PC-3 (cell line): ENCODE data around the gene SYT13. TPM values are rescaled to one million over a fixed set of nuclear protein-coding genes. Genes with fewer than 3 reads are reported as not detected.

Source experiments
- ATAC-seq: fragments of 200-7000 bp; cut with Tn5 transposase; 2 replicates; pipeline ENCODE4 v1.9.1; 2020; ENCODE audit warnings: mild to moderate bottlenecking, moderate library complexity
- BruUV-seq: library from RNA; stranded (reverse); fragments of 400-500 nt; replicated peaks from 2 replicates; lab custom pipeline; 2021; lab: Mats Ljungman, UMichigan
- CTCF ChIA-PET: fragments of 300-600 bp; sonication (Branson Sonifier 250); formaldehyde crosslinking; loops from one replicate; lab custom pipeline; 2022; ENCODE audit warnings: antibody characterized with exemption; lab: Charles Lee
- POLR2A ChIA-PET: fragments of 300-600 bp; sonication (Branson Sonifier 250); formaldehyde crosslinking; loops from one replicate; lab custom pipeline; 2022; ENCODE audit warnings: antibody characterized with exemption; ENCODE audit not compliant: unreplicated experiment; lab: Charles Lee
- DNase-seq: peaks from one replicate; pipeline ENCODE4 v3.0.0-alpha.2; 2015
- H2AFZ ChIP-seq: fragments of 300-600 bp; sonication (generic); 2 replicates; pipeline ENCODE4 v1.6.0; 2016; ENCODE audit warnings: antibody characterized with exemption, low read length
- H3F3A ChIP-seq: fragments of 300-600 bp; sonication (generic); one replicate; pipeline ENCODE4 v1.6.0; 2017; ENCODE audit warnings: antibody characterized with exemption, low read length, control low read depth, mild to moderate bottlenecking; ENCODE audit not compliant: unreplicated experiment
- H3K27ac ChIP-seq: fragments of 300-600 bp; sonication (generic); 2 replicates; pipeline ENCODE4 v1.5.1; 2016; ENCODE audit warnings: mild to moderate bottlenecking, low read length
- H3K27me3 ChIP-seq: fragments of 300-600 bp; sonication (generic); 2 replicates; pipeline ENCODE4 v1.6.1; 2016; ENCODE audit warnings: low read length, mixed read lengths
- H3K36me3 ChIP-seq: fragments of 300-600 bp; sonication (generic); 2 replicates; pipeline ENCODE4 v1.6.1; 2016; ENCODE audit warnings: low read depth, mixed run types, low read length, mixed read lengths
- H3K4me1 ChIP-seq: fragments of 300-600 bp; sonication (generic); 2 replicates; pipeline ENCODE4 v1.5.1; 2016; ENCODE audit warnings: low read length; ENCODE audit not compliant: insufficient read depth
- H3K4me2 ChIP-seq: fragments of 300-600 bp; sonication (generic); 2 replicates; pipeline ENCODE4 v1.6.0; 2016; ENCODE audit warnings: low read length
- H3K4me3 ChIP-seq: fragments of 300-600 bp; sonication (generic); 2 replicates; pipeline ENCODE4 v1.5.1; 2016; ENCODE audit warnings: mild to moderate bottlenecking, low read length, mixed read lengths
- H3K79me2 ChIP-seq: fragments of 300-600 bp; sonication (generic); 2 replicates; pipeline ENCODE4 v1.6.1; 2017; ENCODE audit warnings: low read length, mixed read lengths
- H3K9ac ChIP-seq: fragments of 300-600 bp; sonication (generic); 2 replicates; pipeline ENCODE4 v1.6.0; 2016; ENCODE audit warnings: mild to moderate bottlenecking, low read length
- H3K9me2 ChIP-seq: fragments of 300-600 bp; sonication (generic); replicated peaks from 2 replicates; pipeline ENCODE4 v1.6.1; 2016; ENCODE audit warnings: mixed run types, low read length, mixed read lengths
- H3K9me3 ChIP-seq: fragments of 300-600 bp; sonication (generic); 2 replicates; pipeline ENCODE4 v1.6.1; 2016; ENCODE audit warnings: low read length, mixed read lengths
- H4K20me1 ChIP-seq: fragments of 300-600 bp; sonication (generic); 2 replicates; pipeline ENCODE4 v1.6.1; 2016; ENCODE audit warnings: low read length, mixed read lengths
- EZH2 ChIP-seq: fragments of 300-600 bp; sonication (generic); IDR thresholded peaks from one replicate; pipeline ENCODE4 v1.6.1; 2017; ENCODE audit warnings: antibody characterized with exemption, mild to moderate bottlenecking, low read length; ENCODE audit not compliant: unreplicated experiment
- EZH2phosphoT487 ChIP-seq: fragments of 300-600 bp; sonication (generic); IDR thresholded peaks from 2 replicates; pipeline ENCODE4 v1.6.1; 2018; ENCODE audit warnings: mild to moderate bottlenecking, antibody characterized with exemption, low read length, borderline replicate concordance
- intact Hi-C: fragments of 100-400 bp; cut with micrococcal nuclease; formaldehyde crosslinking; loops from 2 replicates; pipeline ENCODE4 v1.9.0; 2023
- total RNA-seq: library from RNA; depleted of rRNA; stranded (reverse); fragments of >200 nt; gene quantifications from 2 replicates; pipeline ENCODE4 v1.2.3, GENCODE V29; 2014
- TF ChIP-seq, protein P1 (sequence below): fragments of 300-600 bp; sonication (generic); conservative IDR thresholded peaks from 2 replicates; pipeline ENCODE4 v1.5.1; 2017; ENCODE audit warnings: antibody characterized with exemption, low read depth, mild to moderate bottlenecking, low read length

SYT13 gene
- total RNA-seq, 1 experiment from 2014 or later: not detected

DNA sequence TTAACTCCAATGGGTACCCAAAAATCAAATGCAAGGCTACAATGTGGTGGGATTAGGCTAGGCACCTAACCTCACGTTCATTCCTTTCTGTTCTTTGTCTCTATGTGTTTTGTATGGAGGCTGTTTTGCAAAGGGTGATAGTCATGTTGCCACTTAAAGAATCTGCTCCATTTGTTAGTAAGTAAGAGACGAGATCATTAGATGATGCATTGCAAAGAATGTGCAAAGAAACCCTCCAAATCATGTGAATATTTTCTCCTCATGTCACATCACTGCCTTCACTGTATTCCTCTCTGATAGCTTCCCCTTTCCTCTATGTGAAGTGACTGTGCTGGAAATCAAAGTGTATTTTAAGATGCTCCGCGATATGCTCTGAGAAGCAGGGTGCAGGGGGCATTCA lies 11.9 kb downstream of the SYT13 start:
- no peaks in the 10 kb centered on the region for H4K20me1 ChIP-seq
- no peak overlapping the region for H2AFZ ChIP-seq
- DNase-seq (no peak), ATAC-seq (no peak)
- intact Hi-C loops: no loop called here
- H3F3A ChIP-seq: no peaks in the 10 kb centered on the region
- BruUV-seq: no TSS peak
- TF ChIP-seq EZH2phosphoT487: no peak
- TF ChIP-seq EZH2: no peak
- TF ChIP-seq, protein P1, sequence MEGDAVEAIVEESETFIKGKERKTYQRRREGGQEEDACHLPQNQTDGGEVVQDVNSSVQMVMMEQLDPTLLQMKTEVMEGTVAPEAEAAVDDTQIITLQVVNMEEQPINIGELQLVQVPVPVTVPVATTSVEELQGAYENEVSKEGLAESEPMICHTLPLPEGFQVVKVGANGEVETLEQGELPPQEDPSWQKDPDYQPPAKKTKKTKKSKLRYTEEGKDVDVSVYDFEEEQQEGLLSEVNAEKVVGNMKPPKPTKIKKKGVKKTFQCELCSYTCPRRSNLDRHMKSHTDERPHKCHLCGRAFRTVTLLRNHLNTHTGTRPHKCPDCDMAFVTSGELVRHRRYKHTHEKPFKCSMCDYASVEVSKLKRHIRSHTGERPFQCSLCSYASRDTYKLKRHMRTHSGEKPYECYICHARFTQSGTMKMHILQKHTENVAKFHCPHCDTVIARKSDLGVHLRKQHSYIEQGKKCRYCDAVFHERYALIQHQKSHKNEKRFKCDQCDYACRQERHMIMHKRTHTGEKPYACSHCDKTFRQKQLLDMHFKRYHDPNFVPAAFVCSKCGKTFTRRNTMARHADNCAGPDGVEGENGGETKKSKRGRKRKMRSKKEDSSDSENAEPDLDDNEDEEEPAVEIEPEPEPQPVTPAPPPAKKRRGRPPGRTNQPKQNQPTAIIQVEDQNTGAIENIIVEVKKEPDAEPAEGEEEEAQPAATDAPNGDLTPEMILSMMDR: no peak
- H3K36me3 ChIP-seq: no peaks in the 10 kb centered on the region
- H3K27me3 ChIP-seq: peaks cover 9% of the 10 kb centered on the region; the same call in 1 of the 2 replicates
- H3K4me1 ChIP-seq: peaks cover 4% of the 10 kb centered on the region; the same call in 1 of the 2 replicates
- no peak overlapping the region for H3K9ac ChIP-seq
- ChIA-PET POLR2A (no interaction called here), CTCF (no interaction called here)
- H3K79me2 ChIP-seq: no peaks in the 10 kb centered on the region
- H3K27ac ChIP-seq: no peak overlapping the region
- no peaks in the 10 kb centered on the region for H3K9me3 ChIP-seq
- no peaks in the 10 kb centered on the region for H3K9me2 ChIP-seq
- no peak overlapping the region for H3K4me2 ChIP-seq
- H3K4me3 ChIP-seq: no peak overlapping the region

DNA sequence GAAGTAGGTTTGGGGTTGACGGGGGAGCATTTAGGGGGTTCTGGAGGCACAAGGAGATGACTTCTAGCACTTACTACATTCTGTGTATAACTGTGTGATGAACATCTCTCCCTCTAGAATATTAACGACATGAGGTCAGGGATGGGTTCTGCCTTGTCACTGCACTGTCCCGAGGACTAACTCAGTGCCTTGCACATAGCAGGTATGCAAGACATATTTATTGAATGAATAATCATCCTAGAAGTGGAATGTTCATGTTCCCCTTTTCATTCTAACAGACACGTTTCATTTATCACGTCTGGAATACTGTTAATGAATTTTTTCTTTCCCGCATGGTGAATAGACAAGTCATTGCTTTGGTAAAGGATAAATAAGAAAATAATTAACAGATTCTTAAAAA lies 12.6 kb downstream of the SYT13 start:
- POLR2A ChIA-PET: no interaction called here
- no peak overlapping the region for H3K4me3 ChIP-seq
- no TSS peak for BruUV-seq
- peaks cover 9% of the 10 kb centered on the region; the same call in 1 of the 2 replicates for H3K27me3 ChIP-seq
- H3F3A ChIP-seq: no peaks in the 10 kb centered on the region
- H2AFZ ChIP-seq: no peak overlapping the region
- no peak overlapping the region for H3K27ac ChIP-seq
- ATAC-seq (no peak), DNase-seq (no peak)
- H3K9me2 ChIP-seq: no peaks in the 10 kb centered on the region
- no peaks in the 10 kb centered on the region for H4K20me1 ChIP-seq
- peaks cover 4% of the 10 kb centered on the region; the same call in 1 of the 2 replicates for H3K4me1 ChIP-seq
- no peaks in the 10 kb centered on the region for H3K79me2 ChIP-seq
- H3K9me3 ChIP-seq: no peaks in the 10 kb centered on the region
- TF ChIP-seq, protein P1: no peak
- TF ChIP-seq EZH2: no peak
- no peak for TF ChIP-seq EZH2phosphoT487
- H3K9ac ChIP-seq: no peak overlapping the region
- H3K4me2 ChIP-seq: no peak overlapping the region
- intact Hi-C loops: no loop called here
- CTCF ChIA-PET: no interaction called here
- H3K36me3 ChIP-seq: no peaks in the 10 kb centered on the region

DNA sequence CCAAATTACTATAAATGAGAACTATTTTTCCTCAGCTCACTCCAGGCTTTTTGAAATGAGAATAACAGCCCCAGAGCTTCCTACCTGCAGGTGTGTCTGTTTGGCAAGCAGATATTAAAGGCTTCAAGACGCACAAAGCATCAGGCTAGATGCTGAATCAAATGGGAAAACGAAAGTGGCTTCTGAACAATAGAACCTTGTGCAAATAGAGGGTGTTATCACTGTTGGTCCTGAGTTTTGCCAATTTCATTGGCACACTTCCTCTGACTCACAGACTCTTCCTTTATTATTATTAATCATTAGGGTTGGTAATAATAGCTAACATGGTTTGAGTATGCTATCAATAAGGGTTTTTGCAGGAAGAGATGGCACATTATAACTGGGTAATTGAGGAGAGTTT lies 13.4 kb downstream of the SYT13 start:
- BruUV-seq: no TSS peak
- ATAC-seq: peak; percentile 43; the same call in 1 of the 2 replicates
- Histone ChIP-seq H3K27ac (no peak overlapping the region), H3K79me2 (no peaks in the 10 kb centered on the region), H3K36me3 (no peaks in the 10 kb centered on the region), H3K9me3 (no peaks in the 10 kb centered on the region), H3K4me2 (peak overlapping the region; percentile 47), H4K20me1 (no peaks in the 10 kb centered on the region), H3K9me2 (no peaks in the 10 kb centered on the region), H2AFZ (no peak overlapping the region), H3K4me3 (no peak overlapping the region), H3K9ac (no peak overlapping the region), H3K27me3 (peaks cover 6% of the 10 kb centered on the region; the same call in 1 of the 2 replicates), H3F3A (no peaks in the 10 kb centered on the region), H3K4me1 (peaks cover 4% of the 10 kb centered on the region; the same call in 1 of the 2 replicates)
- intact Hi-C loops: no loop called here
- TF ChIP-seq EZH2phosphoT487 (no peak), EZH2 (no peak)
- TF ChIP-seq, protein P1: no peak
- ChIA-PET POLR2A (no interaction called here), CTCF (no interaction called here)
- DNase-seq: peak; percentile 35
